Measurements from ENCODE around the gene DMBX1. TPM values are rescaled to one million over a fixed set of nuclear protein-coding genes. Genes with fewer than 3 reads are reported as not detected.

Gene DMBX1
- total RNA-seq, 1 experiment from 2014 or later: not detected

DNA sequence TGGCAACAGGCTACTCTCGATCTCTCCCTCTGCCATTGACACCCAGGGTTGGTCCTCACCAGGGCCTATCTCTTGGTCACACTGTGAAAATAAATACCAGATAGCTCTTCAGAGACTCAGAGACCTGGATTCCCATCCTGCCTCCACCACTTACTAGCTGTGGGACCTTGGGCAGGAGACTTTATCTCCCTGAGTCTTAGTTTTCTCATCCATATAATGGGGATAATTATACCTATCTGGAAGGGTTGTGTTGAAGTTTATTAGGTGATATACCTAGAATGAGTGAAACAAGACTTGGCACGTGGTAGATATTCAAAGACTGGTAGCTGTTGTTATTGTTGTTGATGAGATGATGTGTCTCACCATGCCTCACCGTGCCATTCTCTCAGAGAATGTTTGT is 7.4 kb downstream of the DMBX1 start:
- Mint-ChIP-seq H3K4me3 (ENCODE audit: unreplicated experiment) (no peak overlapping the region), H3K36me3 (ENCODE audit: insufficient read depth, unreplicated experiment) (no peaks in the 10 kb centered on the region), H3K27me3 (ENCODE audit: insufficient read depth, unreplicated experiment) (peaks cover 32% of the 10 kb centered on the region), H3K27ac (ENCODE audit: low read depth, unreplicated experiment) (no peak overlapping the region), H3K4me1 (ENCODE audit: insufficient read depth, unreplicated experiment) (no peaks in the 10 kb centered on the region), H3K9me3 (ENCODE audit: unreplicated experiment) (no peaks in the 10 kb centered on the region)
- POLR2A ChIA-PET: no interaction called here
- DNase-seq (ENCODE audit: unreplicated experiment): no peak
- TF ChIP-seq, protein P1, sequence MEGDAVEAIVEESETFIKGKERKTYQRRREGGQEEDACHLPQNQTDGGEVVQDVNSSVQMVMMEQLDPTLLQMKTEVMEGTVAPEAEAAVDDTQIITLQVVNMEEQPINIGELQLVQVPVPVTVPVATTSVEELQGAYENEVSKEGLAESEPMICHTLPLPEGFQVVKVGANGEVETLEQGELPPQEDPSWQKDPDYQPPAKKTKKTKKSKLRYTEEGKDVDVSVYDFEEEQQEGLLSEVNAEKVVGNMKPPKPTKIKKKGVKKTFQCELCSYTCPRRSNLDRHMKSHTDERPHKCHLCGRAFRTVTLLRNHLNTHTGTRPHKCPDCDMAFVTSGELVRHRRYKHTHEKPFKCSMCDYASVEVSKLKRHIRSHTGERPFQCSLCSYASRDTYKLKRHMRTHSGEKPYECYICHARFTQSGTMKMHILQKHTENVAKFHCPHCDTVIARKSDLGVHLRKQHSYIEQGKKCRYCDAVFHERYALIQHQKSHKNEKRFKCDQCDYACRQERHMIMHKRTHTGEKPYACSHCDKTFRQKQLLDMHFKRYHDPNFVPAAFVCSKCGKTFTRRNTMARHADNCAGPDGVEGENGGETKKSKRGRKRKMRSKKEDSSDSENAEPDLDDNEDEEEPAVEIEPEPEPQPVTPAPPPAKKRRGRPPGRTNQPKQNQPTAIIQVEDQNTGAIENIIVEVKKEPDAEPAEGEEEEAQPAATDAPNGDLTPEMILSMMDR (IDR thresholded peaks at IDR 0.05; ENCODE audit: unreplicated experiment): no peak
- CTCF ChIA-PET: interaction anchor here (1.0 to 4.2 kb wide), 2 partner anchors 18 to 20 kb away, joined by 3 to 23 read pairs; no protein-coding TSS in a partner anchor
- intact Hi-C loops (cut with micrococcal nuclease): no loop called here
- no TSS peak for BruUV-seq (replicated peaks)

DNA sequence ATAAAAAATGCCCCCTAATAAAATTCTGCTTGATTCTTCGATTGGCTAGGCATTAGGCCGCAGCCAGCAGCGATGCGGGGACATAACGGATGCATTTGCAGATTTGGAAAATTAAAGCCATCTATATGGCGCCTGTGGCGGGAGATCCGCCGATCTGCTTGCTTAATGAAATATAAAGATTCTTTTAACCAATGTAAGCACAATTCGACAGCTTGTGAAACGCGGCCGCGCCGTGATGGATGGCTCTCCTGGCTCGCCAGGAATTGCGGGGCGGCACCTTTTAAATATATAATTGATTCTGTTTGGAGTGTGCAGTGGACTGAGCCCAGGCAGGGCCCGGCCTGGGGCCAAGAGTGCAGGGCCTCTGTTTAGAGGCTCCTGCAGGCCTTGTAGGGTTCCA is 8.0 kb downstream of the DMBX1 start:
- ChIA-PET CTCF (no interaction called here), POLR2A (no interaction called here)
- intact Hi-C loops (cut with micrococcal nuclease): no loop called here
- Mint-ChIP-seq H3K4me3 (ENCODE audit: unreplicated experiment) (no peak overlapping the region), H3K9me3 (ENCODE audit: unreplicated experiment) (no peaks in the 10 kb centered on the region), H3K27me3 (ENCODE audit: insufficient read depth, unreplicated experiment) (peaks cover 32% of the 10 kb centered on the region), H3K27ac (ENCODE audit: low read depth, unreplicated experiment) (no peak overlapping the region), H3K4me1 (ENCODE audit: insufficient read depth, unreplicated experiment) (no peaks in the 10 kb centered on the region), H3K36me3 (ENCODE audit: insufficient read depth, unreplicated experiment) (no peaks in the 10 kb centered on the region)
- TF ChIP-seq, protein P1 (IDR thresholded peaks at IDR 0.05; ENCODE audit: unreplicated experiment): no peak
- BruUV-seq (replicated peaks): no TSS peak
- DNase-seq (ENCODE audit: unreplicated experiment): no peak

DNA sequence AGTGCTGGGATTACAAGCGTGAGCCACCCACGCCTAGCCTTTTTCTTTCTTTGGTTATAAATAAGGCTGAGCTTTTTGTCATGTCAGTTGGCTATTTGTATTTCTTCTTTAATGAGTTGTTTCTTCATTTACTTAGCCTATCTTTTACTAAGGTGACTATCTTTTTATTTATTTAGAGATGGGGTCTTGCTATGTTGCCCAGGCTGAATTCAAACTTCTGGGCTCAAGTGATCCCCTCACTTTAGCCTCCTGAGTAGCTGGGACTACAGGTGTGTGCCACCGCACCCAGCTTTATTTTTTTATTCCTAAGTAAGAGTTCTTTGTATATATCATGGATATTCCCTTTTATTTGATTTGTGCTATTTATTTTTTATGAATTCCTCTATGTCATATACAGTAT is 11.9 kb downstream of the DMBX1 start:
- intact Hi-C loops (cut with micrococcal nuclease): no loop called here
- ChIA-PET CTCF (interaction anchor here (0.9 to 5.3 kb wide), 4 partner anchors 23 to 54 kb away, joined by 3 to 33 read pairs (median 5); no protein-coding TSS in a partner anchor), POLR2A (interaction anchor here (0.9 kb wide), 1 partner anchor 566 kb away, joined by 3 read pairs; no protein-coding TSS in a partner anchor)
- Mint-ChIP-seq H3K36me3 (ENCODE audit: insufficient read depth, unreplicated experiment) (no peaks in the 10 kb centered on the region), H3K4me1 (ENCODE audit: insufficient read depth, unreplicated experiment) (no peaks in the 10 kb centered on the region), H3K9me3 (ENCODE audit: unreplicated experiment) (no peaks in the 10 kb centered on the region), H3K27ac (ENCODE audit: low read depth, unreplicated experiment) (no peak overlapping the region), H3K27me3 (ENCODE audit: insufficient read depth, unreplicated experiment) (peaks cover 22% of the 10 kb centered on the region), H3K4me3 (ENCODE audit: unreplicated experiment) (no peak overlapping the region)
- BruUV-seq (replicated peaks): no TSS peak
- DNase-seq (ENCODE audit: unreplicated experiment): no peak
- TF ChIP-seq, protein P1 (IDR thresholded peaks at IDR 0.05; ENCODE audit: unreplicated experiment): no peak

DNA sequence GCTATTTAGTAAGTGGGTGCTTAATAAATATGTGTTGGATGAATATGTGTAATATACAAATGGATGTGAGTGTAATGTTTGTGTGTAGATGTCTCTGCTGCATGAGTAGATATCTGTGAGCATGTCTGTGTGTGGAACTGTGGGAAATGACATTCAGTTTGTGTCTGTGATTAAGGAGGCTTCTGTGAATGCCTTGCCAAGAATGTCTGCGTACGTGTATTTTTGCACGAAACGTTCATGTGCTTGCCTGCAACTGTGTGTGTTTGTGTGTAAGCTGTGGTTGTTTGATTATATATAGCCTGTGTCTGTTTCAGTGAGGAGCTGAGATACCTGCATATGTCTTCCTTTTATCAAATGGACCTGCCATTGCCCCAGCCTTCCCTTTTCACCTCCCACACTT is 13.8 kb downstream of the DMBX1 start:
- Mint-ChIP-seq H3K27ac (ENCODE audit: low read depth, unreplicated experiment) (no peak overlapping the region), H3K4me3 (ENCODE audit: unreplicated experiment) (no peak overlapping the region), H3K9me3 (ENCODE audit: unreplicated experiment) (no peaks in the 10 kb centered on the region), H3K4me1 (ENCODE audit: insufficient read depth, unreplicated experiment) (no peaks in the 10 kb centered on the region), H3K36me3 (ENCODE audit: insufficient read depth, unreplicated experiment) (no peaks in the 10 kb centered on the region), H3K27me3 (ENCODE audit: insufficient read depth, unreplicated experiment) (peaks cover 22% of the 10 kb centered on the region)
- TF ChIP-seq, protein P1 (IDR thresholded peaks at IDR 0.05; ENCODE audit: unreplicated experiment): no peak
- intact Hi-C loops (cut with micrococcal nuclease): no loop called here
- POLR2A ChIA-PET: no interaction called here
- BruUV-seq (replicated peaks): no TSS peak
- CTCF ChIA-PET: interaction anchor here (0.6 to 5.3 kb wide), 5 partner anchors 8 to 96 kb away, joined by 3 to 33 read pairs (median 4); no protein-coding TSS in a partner anchor
- no peak for DNase-seq (ENCODE audit: unreplicated experiment)

Measured in MCF 10A (cell line).